ENCODE data around the gene ATP10B.

ATP10B gene

DNA sequence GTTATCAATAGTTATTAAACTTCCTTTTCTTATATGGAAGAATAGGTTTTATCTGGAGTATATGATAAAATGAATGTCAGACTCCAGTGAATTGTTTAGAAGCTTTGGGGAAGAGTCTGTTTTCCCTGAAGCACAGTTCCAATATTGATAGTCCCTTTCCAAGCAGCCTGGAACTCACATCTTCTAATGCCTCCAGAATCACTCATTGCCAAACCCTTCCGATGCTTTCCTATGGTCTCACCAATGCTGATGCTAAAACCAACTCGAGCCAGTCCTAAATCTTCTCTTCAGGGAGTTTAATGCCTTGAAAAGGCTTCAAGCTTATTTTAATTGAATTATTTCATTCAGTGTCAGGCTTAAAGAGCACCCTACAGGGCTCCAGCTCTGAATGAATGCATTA, 309.2 kb downstream of the ATP10B start:
- DNase-seq = no peak

DNA sequence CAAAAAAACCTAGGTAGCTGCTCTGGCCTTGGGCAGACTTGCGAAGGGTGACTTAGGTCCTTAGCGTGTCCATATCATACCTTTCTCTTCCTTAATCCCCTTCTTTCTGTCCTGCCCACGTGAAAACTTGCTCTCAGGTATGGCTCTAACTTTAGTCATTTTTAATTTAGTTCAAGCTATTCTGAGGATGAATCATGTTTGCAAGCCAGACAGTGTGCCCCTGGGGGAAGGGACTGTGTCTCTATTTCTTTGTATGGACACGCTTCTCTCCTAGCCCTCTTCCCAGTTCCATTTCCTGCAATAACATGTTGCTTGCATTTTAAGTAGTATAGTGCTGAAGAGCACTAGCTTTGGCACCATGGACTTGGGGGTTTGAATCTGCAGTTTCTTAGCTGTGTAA, 309.7 kb downstream of the ATP10B start:
- DNase-seq = no peak

DNA sequence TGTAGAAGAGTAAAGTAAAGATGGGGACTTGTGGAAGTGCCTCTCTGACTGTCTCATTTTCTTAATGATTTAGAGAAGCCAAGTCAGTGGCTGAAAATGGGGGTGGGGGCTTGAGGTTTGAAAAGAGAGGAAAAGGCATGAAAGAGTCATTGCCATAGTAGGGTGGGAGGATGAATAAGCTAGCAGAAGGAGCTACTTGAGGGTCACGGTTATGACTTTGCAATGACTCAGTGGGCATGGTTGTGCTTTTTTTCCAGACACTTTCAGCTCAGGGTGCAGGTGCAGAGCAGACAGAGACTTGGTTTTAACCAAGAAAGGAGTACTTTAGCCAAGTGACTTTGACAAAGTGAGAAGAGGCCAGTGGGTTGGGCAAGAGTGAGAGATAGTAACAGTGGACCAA, 312.6 kb downstream of the ATP10B start:
- DNase-seq = peak; percentile 65

DNA sequence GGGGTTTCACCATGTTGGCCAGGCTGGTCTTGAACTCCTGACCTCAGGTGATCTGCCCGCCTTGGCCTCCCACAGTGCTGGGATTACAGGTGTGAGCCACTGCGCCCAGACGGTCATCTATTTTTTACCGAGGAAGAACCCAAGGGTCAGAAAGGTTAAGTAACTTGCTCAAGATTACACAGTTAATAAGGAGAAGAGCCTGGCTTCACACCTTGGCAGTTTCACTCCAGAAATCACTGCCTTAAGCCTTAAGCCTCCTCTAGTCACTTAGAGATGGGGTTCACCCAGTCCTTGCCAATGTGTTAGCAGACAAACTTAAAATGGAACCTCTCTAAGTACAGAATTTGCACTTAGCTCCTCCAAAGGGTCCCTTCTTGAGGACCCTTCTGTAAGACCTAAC, 314.1 kb downstream of the ATP10B start:
- no peak for DNase-seq

DNA sequence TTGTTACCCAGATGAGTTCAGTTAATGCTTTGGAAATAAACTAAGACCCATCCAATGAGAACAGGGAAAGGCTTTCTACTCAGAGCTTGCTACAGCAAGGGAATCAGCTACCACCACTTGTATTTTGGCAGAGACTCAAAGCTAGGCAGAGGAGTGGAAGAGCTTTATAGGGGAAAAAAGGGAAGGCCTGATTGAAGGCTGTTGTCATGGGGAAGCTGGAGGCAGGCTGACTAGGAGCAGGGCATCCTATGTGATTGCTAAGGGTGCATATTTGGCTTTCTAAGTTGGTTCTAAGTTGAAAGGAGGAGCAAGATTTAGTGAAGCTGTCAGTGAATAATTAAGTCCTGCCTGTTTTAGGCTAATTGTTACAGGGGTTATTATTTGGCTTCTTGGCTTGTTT, 314.9 kb downstream of the ATP10B start:
- DNase-seq = no peak

DNA sequence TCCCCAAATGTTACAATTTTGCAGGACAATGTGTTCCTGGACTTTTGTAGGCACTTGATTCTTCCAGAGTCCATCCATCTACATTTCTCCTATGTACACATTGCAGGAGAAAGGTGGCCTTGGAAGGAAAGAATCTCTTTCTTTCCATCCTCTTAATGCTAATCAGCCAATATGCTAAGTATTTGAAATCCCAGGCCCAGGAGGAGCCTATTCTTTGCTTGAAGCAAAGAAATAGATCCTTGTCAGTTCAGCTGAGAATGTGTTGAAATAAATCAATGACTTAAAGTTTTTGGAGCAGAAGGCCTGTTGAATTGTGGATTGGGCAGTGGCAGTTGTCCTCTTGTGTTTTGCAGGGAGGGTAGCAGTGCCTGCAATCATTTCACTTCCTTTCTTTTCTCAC, 317.1 kb downstream of the ATP10B start:
- no peak for DNase-seq

DNA sequence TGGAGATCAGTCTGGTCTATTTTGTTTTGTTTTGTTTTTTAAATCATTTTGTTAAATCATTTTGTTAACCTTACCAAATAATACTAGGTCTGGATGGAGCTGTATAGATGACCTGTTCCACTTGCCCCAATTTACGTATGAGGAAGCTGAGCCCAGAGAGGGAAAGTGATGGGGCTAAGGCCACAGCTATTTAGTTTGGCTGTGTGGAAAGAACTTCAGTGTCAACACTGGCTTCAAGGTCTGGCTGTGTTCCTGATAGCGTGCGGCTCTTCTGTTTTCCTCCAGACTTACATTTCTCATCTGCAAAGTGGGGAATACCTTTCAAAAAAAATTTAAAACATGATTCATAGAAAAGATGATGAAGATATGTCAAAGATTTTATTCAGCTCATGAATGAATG, 317.9 kb downstream of the ATP10B start:
- no peak for DNase-seq

DNA sequence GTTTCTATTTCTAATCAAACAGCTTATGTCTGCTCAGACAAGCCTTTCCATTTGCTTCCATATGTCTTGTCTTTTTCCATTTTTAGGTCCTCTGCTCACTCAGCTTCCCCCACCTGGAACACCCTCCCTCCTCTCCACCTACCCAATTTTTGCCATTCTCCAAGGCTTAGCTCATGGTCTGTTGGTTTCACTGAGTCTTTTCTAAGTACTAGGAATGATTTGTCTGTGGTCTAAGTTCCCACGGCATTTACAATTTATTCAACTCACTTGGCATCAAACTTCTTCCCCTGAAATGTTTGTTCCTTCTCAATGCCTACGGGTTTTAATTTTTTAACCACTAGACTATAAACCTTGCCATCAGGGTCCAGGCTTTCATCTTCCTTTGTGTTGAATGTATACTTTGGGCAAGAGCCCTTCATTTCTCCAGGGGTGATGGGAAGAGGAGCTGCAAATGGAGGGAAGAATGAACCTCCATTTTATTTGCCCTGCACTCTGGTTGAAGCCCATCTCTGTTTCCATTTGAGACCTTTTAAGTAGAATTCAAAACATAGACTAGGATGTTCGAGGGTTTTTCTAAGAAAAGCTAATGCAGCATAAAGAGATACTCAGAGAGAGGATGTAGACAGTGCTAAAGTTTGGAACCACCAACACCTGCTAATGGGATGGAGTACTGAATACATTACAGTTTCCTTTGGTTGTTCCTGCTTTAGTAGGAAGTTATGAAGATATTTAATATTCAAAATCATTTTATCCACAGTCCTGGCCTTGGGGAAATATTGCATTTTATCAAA, 326.3 kb downstream of the ATP10B start:
- DNase-seq = no peak

DNA sequence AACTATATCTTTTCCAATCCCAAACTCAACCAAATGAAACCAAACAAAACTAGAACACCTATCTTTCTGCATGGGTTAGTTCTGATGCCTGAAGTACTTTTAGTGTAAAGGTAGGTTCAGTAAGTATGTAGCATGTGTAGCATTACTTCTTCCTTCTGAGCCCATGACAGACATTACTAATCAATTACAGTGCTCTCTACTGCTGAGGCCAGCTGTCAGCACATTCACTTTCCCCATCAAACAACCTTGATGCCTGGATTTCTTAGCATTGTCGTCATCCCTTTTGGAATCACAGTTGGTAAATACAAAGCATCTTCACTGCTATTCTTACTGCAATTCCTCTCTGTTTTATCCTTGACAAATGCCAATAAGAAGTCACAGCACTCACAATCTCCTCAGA, 327.2 kb downstream of the ATP10B start:
- DNase-seq = no peak

DNA sequence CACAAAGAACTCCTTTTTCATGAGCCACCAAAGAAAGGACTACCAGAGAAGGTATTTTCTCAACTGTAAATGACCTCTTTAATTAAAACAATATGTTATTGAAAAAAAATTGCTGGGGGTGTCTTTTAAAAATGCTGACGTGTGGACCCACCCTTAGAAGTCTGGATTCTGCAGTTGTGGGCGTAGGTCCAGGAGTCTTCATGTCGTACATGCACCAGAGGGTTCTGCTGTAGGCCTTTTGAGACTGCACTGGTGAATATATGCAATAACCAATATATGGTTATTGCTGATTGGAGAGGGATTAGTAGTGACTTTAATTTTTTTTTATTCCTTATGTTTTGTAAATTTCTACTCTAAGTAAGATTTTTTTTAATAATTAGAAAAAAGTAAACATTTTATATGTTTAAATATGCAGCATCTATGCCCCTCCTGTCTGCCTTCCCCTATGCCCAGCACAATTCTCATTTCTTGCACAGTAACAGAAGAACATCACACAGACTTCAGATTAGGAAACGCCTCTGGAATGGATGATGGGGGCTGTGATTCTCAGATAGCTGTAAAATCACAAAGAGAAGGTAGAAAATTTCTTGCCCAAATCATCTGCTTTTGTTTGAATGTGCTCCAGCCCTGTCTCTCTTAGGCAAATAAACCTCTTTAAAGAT, 328.4 kb downstream of the ATP10B start:
- DNase-seq = no peak

DNA sequence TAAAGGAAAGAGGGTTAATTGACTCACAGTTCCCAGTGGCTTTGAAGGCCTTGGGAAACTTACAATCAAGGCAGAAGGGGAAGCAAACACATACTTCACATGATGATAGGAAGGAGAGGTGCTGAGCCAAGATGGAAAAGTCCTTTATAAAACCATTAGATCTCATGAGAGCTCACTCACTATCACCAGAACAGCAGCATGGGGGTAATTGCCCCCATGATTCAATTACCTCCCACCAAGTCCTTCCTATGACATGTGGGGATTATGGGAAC, 330.7 kb downstream of the ATP10B start:
- no peak for DNase-seq

DNA sequence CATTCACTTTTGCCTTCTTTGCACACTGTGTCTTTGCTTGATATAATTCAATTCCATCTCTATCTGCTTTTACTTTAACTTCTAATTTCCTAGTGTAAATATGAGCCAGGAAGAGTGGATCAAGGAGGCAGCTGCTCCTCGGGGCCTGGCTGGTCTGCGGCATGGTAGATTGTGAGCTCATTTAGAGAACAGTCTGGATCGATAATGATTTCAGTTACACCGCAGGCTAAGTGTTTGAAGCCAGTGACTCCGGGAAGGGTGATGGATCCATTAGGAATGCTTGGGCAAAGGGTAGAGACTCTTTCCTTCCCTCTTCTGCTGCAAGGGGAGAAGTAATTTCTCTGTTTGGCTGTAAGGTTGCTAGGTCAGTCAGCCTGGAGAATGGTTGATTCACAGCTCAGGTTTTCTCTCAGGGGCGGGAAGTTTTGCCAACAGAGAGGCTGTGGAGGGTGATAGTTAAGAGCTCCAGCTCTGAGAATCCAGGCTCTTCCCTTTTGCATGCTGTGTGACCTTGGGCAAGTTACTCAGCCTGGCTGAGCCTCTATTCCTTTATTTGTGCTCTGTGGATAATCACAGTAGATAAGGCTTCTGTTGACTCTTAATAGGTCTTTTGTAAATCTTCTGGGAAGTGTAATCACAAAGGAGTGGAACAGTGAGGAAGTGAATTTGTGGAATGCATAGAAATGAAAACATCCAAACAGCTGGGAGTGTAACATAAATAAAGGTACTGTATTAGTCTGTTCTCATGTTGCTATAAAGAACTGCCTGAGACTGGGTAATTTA, 331.2 kb downstream of the ATP10B start:
- no peak for DNase-seq

DNA sequence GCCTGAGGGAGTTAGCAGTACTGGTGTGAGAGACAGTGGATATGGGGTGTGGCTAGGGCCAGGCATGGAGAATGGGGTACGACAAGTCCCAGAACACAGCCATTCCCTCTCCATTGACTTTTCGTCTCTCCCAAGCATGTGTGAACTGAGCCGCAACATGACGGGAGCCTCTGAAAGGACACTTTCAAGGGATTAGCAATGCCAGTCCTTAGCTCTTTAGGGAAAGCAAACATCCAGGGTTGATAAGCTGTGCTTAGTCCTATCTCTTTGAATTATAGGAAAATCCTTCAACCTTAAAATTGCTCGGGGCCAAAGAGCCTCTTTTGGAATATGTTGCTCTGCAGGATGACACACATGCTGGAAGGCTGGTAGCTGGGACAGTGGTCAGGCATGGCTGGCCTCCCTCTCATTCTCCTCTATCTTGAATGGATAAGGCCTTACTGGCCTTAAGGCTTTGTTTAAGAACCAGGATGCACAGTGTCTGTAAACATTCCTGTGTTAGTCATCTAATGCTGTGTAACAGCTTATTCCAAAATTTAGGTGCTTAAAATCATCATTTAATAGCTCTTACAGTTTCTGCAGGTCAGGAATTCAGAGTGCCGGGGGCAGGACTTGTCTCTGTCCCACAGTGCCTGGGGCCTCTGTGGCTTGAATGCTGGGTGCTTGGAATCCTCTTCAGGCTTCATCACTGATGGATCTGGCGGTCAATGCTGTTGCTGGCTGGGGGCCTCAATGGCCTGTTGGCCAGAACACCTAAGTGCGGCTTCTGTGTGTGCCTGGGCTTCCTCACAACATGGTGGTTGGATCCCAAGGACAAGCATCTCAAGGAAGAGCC, 335.1 kb downstream of the ATP10B start:
- DNase-seq = no peak

DNA sequence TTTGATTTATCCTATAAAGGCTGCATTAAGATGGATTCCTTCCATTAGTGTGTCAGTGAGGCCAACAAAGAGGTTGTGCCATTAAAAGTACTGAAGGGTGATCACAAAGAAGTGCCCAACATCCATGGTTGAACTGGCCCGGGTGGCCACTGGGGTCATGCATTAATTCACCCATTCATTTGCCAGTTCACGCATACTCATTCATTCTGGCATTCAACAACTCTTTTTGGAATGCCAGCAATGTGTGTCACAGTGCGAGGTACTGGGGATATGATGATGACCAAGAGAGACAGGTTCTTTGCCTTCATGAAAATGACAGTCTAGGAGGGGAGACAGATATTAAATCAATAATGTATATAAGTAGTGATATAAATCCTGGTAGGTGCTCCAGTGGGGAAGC, 337.1 kb downstream of the ATP10B start:
- no peak for DNase-seq

DNA sequence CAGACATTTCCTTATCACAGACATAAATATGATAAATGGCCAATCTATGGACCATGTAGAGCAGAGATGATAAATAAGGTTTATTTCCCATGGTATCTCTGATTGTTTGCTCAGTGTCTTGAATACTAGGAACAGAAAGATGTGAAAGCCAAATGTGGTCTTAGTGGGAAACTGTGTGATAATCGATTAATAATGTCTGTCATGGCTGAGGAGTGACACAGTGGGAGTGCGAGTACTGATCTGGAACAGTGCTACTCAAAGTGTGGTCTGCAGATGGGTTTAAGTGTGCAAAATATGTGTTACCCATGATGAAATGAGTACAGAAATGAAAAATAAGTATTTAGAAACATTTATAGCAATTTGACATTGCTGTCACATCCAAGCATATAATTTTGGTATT, 337.8 kb downstream of the ATP10B start:
- DNase-seq = no peak

DNA sequence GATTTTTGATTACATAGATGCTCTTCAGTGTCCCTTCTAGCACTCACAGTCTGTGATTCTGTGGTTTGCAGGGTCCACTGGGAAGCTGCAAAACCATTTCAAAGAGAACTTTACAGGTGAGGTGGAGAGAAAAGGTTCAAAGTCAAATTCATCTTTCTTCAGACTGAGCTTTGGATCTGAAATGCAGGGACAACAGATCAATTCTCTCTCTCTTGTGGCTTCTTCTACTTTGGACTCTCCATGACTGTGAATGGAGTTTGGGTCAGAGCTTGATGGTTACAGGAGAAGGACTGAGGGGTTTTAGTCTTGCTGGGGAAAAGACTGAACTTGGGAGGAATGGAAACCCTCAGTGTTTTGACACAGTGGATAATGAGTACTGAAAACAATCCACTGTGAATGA, 338.5 kb downstream of the ATP10B start:
- DNase-seq = no peak
